SK-N-SH treated with all-trans-retinoic acid at 6 μM for 48 hours (cell line): ENCODE data around the gene FFAR3.

Source experiments
- ATAC-seq: fragments of 200-7000 bp; cut with Tn5 transposase; 3 replicates; pipeline ENCODE4 v1.9.1; 2020; ENCODE audit warnings: mild to moderate bottlenecking, moderate library complexity
- ARNTL ChIP-seq: fragments of 450-650 bp; formaldehyde crosslinking; IDR thresholded peaks from 2 replicates; pipeline ENCODE4 v1.5.0; 2020; ENCODE audit warnings: low read depth, mild to moderate bottlenecking, moderate library complexity, borderline replicate concordance
- BACH2 ChIP-seq: fragments of 250-450 bp; sonication (Bioruptor Pico); IDR thresholded peaks from 2 replicates; pipeline ENCODE4 v1.9.0; 2021; ENCODE audit warnings: mild to moderate bottlenecking, borderline replicate concordance
- CREB5 ChIP-seq: fragments of 250-450 bp; sonication (Bioruptor Pico); IDR thresholded peaks from 2 replicates; pipeline ENCODE4 v1.5.1; 2020; ENCODE audit warnings: low read depth, mild to moderate bottlenecking, moderate library complexity
- CSRNP3 ChIP-seq: fragments of 250-450 bp; sonication (Bioruptor Pico); IDR thresholded peaks from 2 replicates; pipeline ENCODE4 v1.5.1; 2021; ENCODE audit warnings: mild to moderate bottlenecking, moderate library complexity
- ESRRG ChIP-seq: fragments of 250-450 bp; sonication (Bioruptor Pico); IDR thresholded peaks from 2 replicates; pipeline ENCODE4 v1.6.1; 2021; ENCODE audit warnings: mild to moderate bottlenecking
- GLIS3 ChIP-seq: fragments of 250-450 bp; sonication (Bioruptor Pico); IDR thresholded peaks from 2 replicates; pipeline ENCODE4 v1.5.0; 2020; ENCODE audit warnings: mild to moderate bottlenecking, moderate library complexity
- ISL1 ChIP-seq: fragments of 250-450 bp; sonication (Bioruptor Pico); IDR thresholded peaks from 2 replicates; pipeline ENCODE4 v2.1.2; 2022; ENCODE audit warnings: mild to moderate bottlenecking, moderate library complexity
- OSR1 ChIP-seq: fragments of 250-450 bp; sonication (Bioruptor Pico); IDR thresholded peaks from 2 replicates; pipeline ENCODE4 v1.8.0; 2022; ENCODE audit warnings: moderate library complexity, mild to moderate bottlenecking, inconsistent platforms
- PPARA ChIP-seq: fragments of 250-450 bp; sonication (Bioruptor Pico); IDR thresholded peaks from 2 replicates; pipeline ENCODE4 v1.5.0; 2020; ENCODE audit warnings: mild to moderate bottlenecking, borderline replicate concordance
- RARB ChIP-seq: fragments of 250-450 bp; sonication (Bioruptor Pico); IDR thresholded peaks from 2 replicates; pipeline ENCODE4 v1.8.0; 2021; ENCODE audit warnings: mild to moderate bottlenecking, moderate library complexity
- SNAI2 ChIP-seq: fragments of 250-450 bp; sonication (Bioruptor Pico); IDR thresholded peaks from 2 replicates; pipeline ENCODE4 v1.5.0; 2020; ENCODE audit warnings: mild to moderate bottlenecking, moderate library complexity
- TCF4 ChIP-seq: fragments of 250-450 bp; sonication (Bioruptor Pico); IDR thresholded peaks from 2 replicates; pipeline ENCODE4 v1.8.0; 2021; ENCODE audit warnings: mild to moderate bottlenecking, moderate library complexity, borderline replicate concordance
- TOX ChIP-seq: fragments of 250-450 bp; sonication (Bioruptor Pico); IDR thresholded peaks from 2 replicates; pipeline ENCODE4 v1.8.0; 2021; ENCODE audit warnings: mild to moderate bottlenecking, moderate library complexity, borderline replicate concordance
- TSHZ2 ChIP-seq: fragments of 250-450 bp; sonication (Bioruptor Pico); IDR thresholded peaks from 2 replicates; pipeline ENCODE4 v1.5.0; 2020; ENCODE audit warnings: mild to moderate bottlenecking, moderate library complexity
- ZC3H10 ChIP-seq: fragments of 250-450 bp; sonication (Bioruptor Pico); IDR thresholded peaks from 2 replicates; pipeline ENCODE4 v1.5.1; 2021; ENCODE audit warnings: mild to moderate bottlenecking, moderate library complexity
- ZFP3 ChIP-seq: fragments of 250-450 bp; sonication (Bioruptor Pico); IDR thresholded peaks from 2 replicates; pipeline ENCODE4 v1.5.0; 2020; ENCODE audit warnings: mild to moderate bottlenecking, moderate library complexity
- ZFP30 ChIP-seq: fragments of 450-650 bp; formaldehyde crosslinking; IDR thresholded peaks from 2 replicates; pipeline ENCODE4 v1.5.0; 2022; ENCODE audit warnings: mild to moderate bottlenecking, moderate library complexity
- ZNF565 ChIP-seq: fragments of 450-650 bp; formaldehyde crosslinking; conservative IDR thresholded peaks from 2 replicates; pipeline ENCODE4 v1.5.0; 2020; ENCODE audit warnings: low read depth, mild to moderate bottlenecking, moderate library complexity
- ZNF70 ChIP-seq: fragments of 450-650 bp; formaldehyde crosslinking; IDR thresholded peaks from 2 replicates; pipeline ENCODE4 v1.5.0; 2020; ENCODE audit warnings: mild to moderate bottlenecking, moderate library complexity
- ZNF8 ChIP-seq: fragments of 450-650 bp; formaldehyde crosslinking; IDR thresholded peaks from 2 replicates; pipeline ENCODE4 v1.5.0; 2020; ENCODE audit warnings: mild to moderate bottlenecking, moderate library complexity
- TF ChIP-seq, protein P1 (sequence below): fragments of 250-450 bp; sonication (Bioruptor Pico); IDR thresholded peaks from 2 replicates; pipeline ENCODE4 v1.8.0; 2021; ENCODE audit warnings: low read depth, mild to moderate bottlenecking, moderate library complexity, borderline replicate concordance
- TF ChIP-seq, protein P2 (sequence below): fragments of 250-450 bp; sonication (Bioruptor Pico); IDR thresholded peaks from 2 replicates; pipeline ENCODE4 v1.8.0; 2020; ENCODE audit warnings: mild to moderate bottlenecking, moderate library complexity, borderline replicate concordance

Gene FFAR3

GRCh38 chr19:35344511-35345031 lies 13.7 kb upstream of the FFAR3 start:
- no peak for ATAC-seq
- TF ChIP-seq TSHZ2 (CRISPR knock-in tag) = no peak
- TF ChIP-seq ZFP3 (CRISPR knock-in tag) = no peak
- TF ChIP-seq ZNF70 (CRISPR knock-in tag) = no peak

- ATAC-seq = no peak
- TF ChIP-seq, protein P1, sequence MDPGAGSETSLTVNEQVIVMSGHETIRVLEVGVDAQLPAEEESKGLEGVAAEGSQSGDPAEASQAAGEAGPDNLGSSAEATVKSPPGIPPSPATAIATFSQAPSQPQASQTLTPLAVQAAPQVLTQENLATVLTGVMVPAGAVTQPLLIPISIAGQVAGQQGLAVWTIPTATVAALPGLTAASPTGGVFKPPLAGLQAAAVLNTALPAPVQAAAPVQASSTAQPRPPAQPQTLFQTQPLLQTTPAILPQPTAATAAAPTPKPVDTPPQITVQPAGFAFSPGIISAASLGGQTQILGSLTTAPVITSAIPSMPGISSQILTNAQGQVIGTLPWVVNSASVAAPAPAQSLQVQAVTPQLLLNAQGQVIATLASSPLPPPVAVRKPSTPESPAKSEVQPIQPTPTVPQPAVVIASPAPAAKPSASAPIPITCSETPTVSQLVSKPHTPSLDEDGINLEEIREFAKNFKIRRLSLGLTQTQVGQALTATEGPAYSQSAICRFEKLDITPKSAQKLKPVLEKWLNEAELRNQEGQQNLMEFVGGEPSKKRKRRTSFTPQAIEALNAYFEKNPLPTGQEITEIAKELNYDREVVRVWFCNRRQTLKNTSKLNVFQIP = no peak
- TF ChIP-seq CREB5 (CRISPR knock-in tag) = no peak
- TF ChIP-seq PPARA = no peak
- TF ChIP-seq ZNF8 (CRISPR knock-in tag) = no peak
- no peak for TF ChIP-seq ESRRG (CRISPR knock-in tag)
- TF ChIP-seq, protein P2, sequence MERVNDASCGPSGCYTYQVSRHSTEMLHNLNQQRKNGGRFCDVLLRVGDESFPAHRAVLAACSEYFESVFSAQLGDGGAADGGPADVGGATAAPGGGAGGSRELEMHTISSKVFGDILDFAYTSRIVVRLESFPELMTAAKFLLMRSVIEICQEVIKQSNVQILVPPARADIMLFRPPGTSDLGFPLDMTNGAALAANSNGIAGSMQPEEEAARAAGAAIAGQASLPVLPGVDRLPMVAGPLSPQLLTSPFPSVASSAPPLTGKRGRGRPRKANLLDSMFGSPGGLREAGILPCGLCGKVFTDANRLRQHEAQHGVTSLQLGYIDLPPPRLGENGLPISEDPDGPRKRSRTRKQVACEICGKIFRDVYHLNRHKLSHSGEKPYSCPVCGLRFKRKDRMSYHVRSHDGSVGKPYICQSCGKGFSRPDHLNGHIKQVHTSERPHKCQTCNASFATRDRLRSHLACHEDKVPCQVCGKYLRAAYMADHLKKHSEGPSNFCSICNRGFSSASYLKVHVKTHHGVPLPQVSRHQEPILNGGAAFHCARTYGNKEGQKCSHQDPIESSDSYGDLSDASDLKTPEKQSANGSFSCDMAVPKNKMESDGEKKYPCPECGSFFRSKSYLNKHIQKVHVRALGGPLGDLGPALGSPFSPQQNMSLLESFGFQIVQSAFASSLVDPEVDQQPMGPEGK = no peak
- no peak for TF ChIP-seq OSR1 (CRISPR knock-in tag)
- no peak for TF ChIP-seq TOX
- no peak for TF ChIP-seq ZC3H10 (CRISPR knock-in tag)
- no peak for TF ChIP-seq ZNF565 (CRISPR knock-in tag)
- TF ChIP-seq ZFP30 (CRISPR knock-in tag) = no peak
- no peak for TF ChIP-seq TCF4 (CRISPR knock-in tag)
- no peak for TF ChIP-seq ARNTL (CRISPR knock-in tag)
- no peak for TF ChIP-seq TSHZ2 (CRISPR knock-in tag)
These were observed 12.6 kb upstream of the FFAR3 start for GRCh38 chr19:35345671-35346111.

DNA sequence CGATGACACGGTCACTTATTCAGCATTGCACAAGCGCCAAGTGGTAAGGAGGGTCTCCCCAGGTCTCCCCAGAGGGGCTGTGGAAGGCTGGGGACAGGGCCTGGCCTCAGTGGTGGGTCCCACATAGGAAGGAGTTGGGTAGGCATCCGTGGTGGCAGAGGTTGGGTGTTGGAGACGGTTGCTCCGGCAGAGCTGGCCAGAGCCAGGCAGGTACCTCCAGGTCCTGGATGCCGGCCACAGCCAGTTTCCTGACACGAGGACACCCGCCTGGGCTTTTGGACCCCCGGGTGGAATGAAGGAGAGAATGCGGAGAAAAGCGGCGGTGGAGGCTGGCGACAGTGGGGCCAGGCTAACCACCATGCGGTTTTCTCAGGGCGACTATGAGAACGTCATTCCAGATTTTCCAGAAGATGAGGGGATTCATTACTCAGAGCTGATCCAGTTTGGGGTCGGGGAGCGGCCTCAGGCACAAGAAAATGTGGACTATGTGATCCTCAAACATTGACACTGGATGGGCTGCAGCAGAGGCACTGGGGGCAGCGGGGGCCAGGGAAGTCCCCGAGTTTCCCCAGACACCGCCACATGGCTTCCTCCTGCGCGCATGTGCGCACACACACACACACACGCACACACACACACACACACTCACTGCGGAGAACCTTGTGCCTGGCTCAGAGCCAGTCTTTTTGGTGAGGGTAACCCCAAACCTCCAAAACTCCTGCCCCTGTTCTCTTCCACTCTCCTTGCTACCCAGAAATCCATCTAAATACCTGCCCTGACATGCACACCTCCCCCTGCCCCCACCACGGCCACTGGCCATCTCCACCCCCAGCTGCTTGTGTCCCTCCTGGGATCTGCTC lies 11.8 kb upstream of the FFAR3 start:
- ATAC-seq = no peak
- TF ChIP-seq ZFP30 (CRISPR knock-in tag) = no peak
- TF ChIP-seq ZNF565 (CRISPR knock-in tag) = no peak
- no peak for TF ChIP-seq RARB (CRISPR knock-in tag)
- TF ChIP-seq CSRNP3 (CRISPR knock-in tag) = no peak
- no peak for TF ChIP-seq ISL1 (CRISPR knock-in tag)
- TF ChIP-seq SNAI2 (CRISPR knock-in tag) = no peak
- no peak for TF ChIP-seq BACH2 (CRISPR knock-in tag)
- TF ChIP-seq GLIS3 (CRISPR knock-in tag) = no peak
- no peak for TF ChIP-seq ZC3H10 (CRISPR knock-in tag)
- no peak for TF ChIP-seq TSHZ2 (CRISPR knock-in tag)
